ENCODE measurements around the gene PACS2.

DNA sequence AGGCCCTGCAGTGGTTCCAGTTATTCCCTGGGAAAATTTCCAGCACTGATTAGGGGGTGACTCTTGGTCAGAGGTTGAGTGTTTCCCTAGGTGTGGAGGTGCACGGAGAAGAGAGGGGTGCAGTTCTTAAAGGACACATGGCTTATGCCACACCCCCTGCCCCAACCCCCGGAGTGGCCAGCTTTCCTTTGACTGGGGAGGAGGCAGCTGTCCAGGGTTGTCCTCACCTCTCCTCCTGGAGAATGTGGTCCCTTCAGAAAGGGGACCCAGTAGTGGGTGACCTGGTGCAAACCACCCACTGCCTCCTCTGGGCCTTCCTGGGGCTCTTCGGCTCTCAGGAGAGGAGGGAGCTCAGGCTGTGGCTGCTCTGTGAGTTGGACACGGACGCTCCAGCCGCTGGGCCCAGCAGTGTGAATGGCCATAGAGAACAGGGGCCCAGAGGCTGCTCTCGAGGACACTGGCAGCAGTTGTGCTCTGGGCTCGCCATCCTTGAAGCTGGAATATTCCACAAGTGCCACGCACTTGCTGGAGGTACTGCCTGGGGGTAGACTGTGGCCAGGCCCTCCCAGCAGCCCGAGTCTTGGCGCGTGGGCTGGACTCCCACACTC lies 13.6 kb downstream of the PACS2 start:
- TF ChIP-seq, protein P1, sequence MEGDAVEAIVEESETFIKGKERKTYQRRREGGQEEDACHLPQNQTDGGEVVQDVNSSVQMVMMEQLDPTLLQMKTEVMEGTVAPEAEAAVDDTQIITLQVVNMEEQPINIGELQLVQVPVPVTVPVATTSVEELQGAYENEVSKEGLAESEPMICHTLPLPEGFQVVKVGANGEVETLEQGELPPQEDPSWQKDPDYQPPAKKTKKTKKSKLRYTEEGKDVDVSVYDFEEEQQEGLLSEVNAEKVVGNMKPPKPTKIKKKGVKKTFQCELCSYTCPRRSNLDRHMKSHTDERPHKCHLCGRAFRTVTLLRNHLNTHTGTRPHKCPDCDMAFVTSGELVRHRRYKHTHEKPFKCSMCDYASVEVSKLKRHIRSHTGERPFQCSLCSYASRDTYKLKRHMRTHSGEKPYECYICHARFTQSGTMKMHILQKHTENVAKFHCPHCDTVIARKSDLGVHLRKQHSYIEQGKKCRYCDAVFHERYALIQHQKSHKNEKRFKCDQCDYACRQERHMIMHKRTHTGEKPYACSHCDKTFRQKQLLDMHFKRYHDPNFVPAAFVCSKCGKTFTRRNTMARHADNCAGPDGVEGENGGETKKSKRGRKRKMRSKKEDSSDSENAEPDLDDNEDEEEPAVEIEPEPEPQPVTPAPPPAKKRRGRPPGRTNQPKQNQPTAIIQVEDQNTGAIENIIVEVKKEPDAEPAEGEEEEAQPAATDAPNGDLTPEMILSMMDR (IDR thresholded peaks at IDR 0.05; ENCODE audit: low read depth, low read length), result no peak
- no peak for TF ChIP-seq POLR2A (IDR thresholded peaks at IDR 0.05; ENCODE audit: extremely low read depth, insufficient read length)
- no peak for TF ChIP-seq MAX (IDR thresholded peaks at IDR 0.05; ENCODE audit: low read depth, low read length)
